HepG2 (cell line): Measurements from ENCODE around the gene ZNRF4. TPM values are rescaled to one million over a fixed set of nuclear protein-coding genes. Genes with fewer than 3 reads are reported as not detected.
A peak's percentile ranks its signal among the peaks of the same experiment; 100 is the strongest.

Source experiments
- BORCS8-MEF2B ChIP-seq: sonication (generic); formaldehyde crosslinking; IDR thresholded peaks from 2 replicates; pipeline ENCODE4 v1.8.0; 2022; ENCODE audit warnings: mild to moderate bottlenecking, missing genetic modification reagents
- CBFB ChIP-seq: sonication (generic); formaldehyde crosslinking; IDR thresholded peaks from 2 replicates; pipeline ENCODE4 v1.4.0; 2020; ENCODE audit warnings: missing genetic modification reagents
- CENPBD1 ChIP-seq: sonication (generic); formaldehyde crosslinking; IDR thresholded peaks from 2 replicates; pipeline ENCODE4 v1.8.0; 2022; ENCODE audit warnings: missing genetic modification reagents, low read depth, mild to moderate bottlenecking, borderline replicate concordance
- CREM ChIP-seq, 2 experiments: sonication (generic) in 1 of 2; formaldehyde crosslinking in 1 of 2; IDR thresholded peaks; 2 replicates each; pipeline versions ENCODE4 v1.4.0 to v1.6.1; 2016 to 2020; ENCODE audit warnings: antibody characterized with exemption in 1 of 2, mild to moderate bottlenecking in 1 of 2, missing genetic modification reagents in 1 of 2
- HMG20A ChIP-seq: IDR thresholded peaks from 2 replicates; pipeline ENCODE4 v1.6.1; 2016; ENCODE audit warnings: borderline replicate concordance
- HOXA3 ChIP-seq: sonication (generic); formaldehyde crosslinking; IDR thresholded peaks from 2 replicates; pipeline ENCODE4 v1.5.0; 2020; ENCODE audit warnings: missing genetic modification reagents
- KDM2A ChIP-seq: sonication (generic); formaldehyde crosslinking; IDR thresholded peaks from 2 replicates; pipeline ENCODE4 v1.4.0; 2020; ENCODE audit warnings: low read depth, missing genetic modification reagents, borderline replicate concordance
- KDM5B ChIP-seq: sonication (generic); formaldehyde crosslinking; IDR thresholded peaks from 2 replicates; pipeline ENCODE4 v1.4.0; 2020; ENCODE audit warnings: missing genetic modification reagents, mild to moderate bottlenecking, borderline replicate concordance
- MED1 ChIP-seq: sonication (generic); formaldehyde crosslinking; IDR thresholded peaks from 2 replicates; pipeline ENCODE4 v1.4.0; 2020; ENCODE audit warnings: missing genetic modification reagents
- NR2F1 ChIP-seq, 2 experiments: fragments of 450-650 bp in 1 of 2; formaldehyde crosslinking in 1 of 2; IDR thresholded peaks; 2 replicates each; pipeline versions ENCODE4 v1.5.0 to v1.6.1; 2016 to 2020; ENCODE audit warnings: mild to moderate bottlenecking in 1 of 2, missing compliant biosample characterization in 1 of 2, missing genetic modification reagents in 1 of 2, moderate library complexity in 1 of 2
- RFX5 ChIP-seq: IDR thresholded peaks from 2 replicates; pipeline ENCODE4 v1.6.1; 2011; ENCODE audit warnings: low read depth, low read length, improper control_type of control experiment
- SP1 ChIP-seq, 2 experiments: fragments of 450-650 bp in 1 of 2; sonication (generic) in 1 of 2; formaldehyde crosslinking in 1 of 2; IDR thresholded peaks; 2 replicates each; pipeline versions ENCODE4 v1.4.0 to v1.6.1; 2016 to 2020; ENCODE audit warnings: missing genetic modification reagents in 1 of 2
- ZBED4 ChIP-seq: sonication (generic); formaldehyde crosslinking; IDR thresholded peaks from 2 replicates; pipeline ENCODE4 v1.4.0; 2020; ENCODE audit warnings: missing genetic modification reagents, borderline replicate concordance
- ZBTB37 ChIP-seq: sonication (generic); formaldehyde crosslinking; IDR thresholded peaks from 2 replicates; pipeline ENCODE4 v1.4.0; 2020; ENCODE audit warnings: mild to moderate bottlenecking, missing genetic modification reagents
- ZNF326 ChIP-seq: sonication (generic); formaldehyde crosslinking; IDR thresholded peaks from 2 replicates; pipeline ENCODE4 v1.4.0; 2020; ENCODE audit warnings: missing genetic modification reagents, borderline replicate concordance
- ZNF496 ChIP-seq: sonication (generic); formaldehyde crosslinking; IDR thresholded peaks from 2 replicates; pipeline ENCODE4 v1.8.1; 2023; ENCODE audit warnings: mild to moderate bottlenecking, moderate library complexity, missing genetic modification reagents; ENCODE audit not compliant: insufficient replicate concordance
- ZNF589 ChIP-seq: sonication (generic); formaldehyde crosslinking; conservative IDR thresholded peaks from 2 replicates; pipeline ENCODE4 v1.8.0; 2022; ENCODE audit warnings: mild to moderate bottlenecking, moderate library complexity, missing genetic modification reagents
- polyA plus RNA-seq, 8 experiments: library from polyadenylated mRNA; depleted of rRNA in 3 of 8; stranded (reverse) in 7 of 8; unstranded in 1 of 8; fragments of >200 nt; fragmentation: Illumina TruSeq in 4 of 8; extraction: Trizol in 4 of 8; gene quantifications; 2 replicates each; pipeline versions ENCODE4 v1.2.1 to v1.2.3, GENCODE V29; 2011 to 2016; ENCODE audit warnings: low read depth in 4 of 8, missing spikeins in 1 of 8, mixed read lengths in 1 of 8; ENCODE audit not compliant: insufficient read depth in 1 of 8
- total RNA-seq, 5 experiments: library from RNA; depleted of rRNA; stranded (reverse); fragments of >200 nt; fragmentation: Illumina TruSeq; extraction: Trizol; gene quantifications; 2 replicates each; pipeline ENCODE4 v1.2.3, GENCODE V29; 2016; ENCODE audit warnings: low read depth in 1 of 5
- TF ChIP-seq, protein P1 (sequence below): sonication (generic); formaldehyde crosslinking; IDR thresholded peaks from 2 replicates; pipeline ENCODE4 v1.5.1; 2020; ENCODE audit warnings: mild to moderate bottlenecking, missing genetic modification reagents, moderate library complexity
- TF ChIP-seq, protein P2 (sequence below): sonication (generic); formaldehyde crosslinking; IDR thresholded peaks from 2 replicates; pipeline ENCODE4 v1.5.1; 2020; ENCODE audit warnings: missing genetic modification reagents, mild to moderate bottlenecking, borderline replicate concordance

The ZNRF4 gene
- total and polyA plus RNA-seq, 2 of the 13 experiments (the other 11 are each of a cell fraction or from before 2014, with no cell fraction given): not detected

DNA sequence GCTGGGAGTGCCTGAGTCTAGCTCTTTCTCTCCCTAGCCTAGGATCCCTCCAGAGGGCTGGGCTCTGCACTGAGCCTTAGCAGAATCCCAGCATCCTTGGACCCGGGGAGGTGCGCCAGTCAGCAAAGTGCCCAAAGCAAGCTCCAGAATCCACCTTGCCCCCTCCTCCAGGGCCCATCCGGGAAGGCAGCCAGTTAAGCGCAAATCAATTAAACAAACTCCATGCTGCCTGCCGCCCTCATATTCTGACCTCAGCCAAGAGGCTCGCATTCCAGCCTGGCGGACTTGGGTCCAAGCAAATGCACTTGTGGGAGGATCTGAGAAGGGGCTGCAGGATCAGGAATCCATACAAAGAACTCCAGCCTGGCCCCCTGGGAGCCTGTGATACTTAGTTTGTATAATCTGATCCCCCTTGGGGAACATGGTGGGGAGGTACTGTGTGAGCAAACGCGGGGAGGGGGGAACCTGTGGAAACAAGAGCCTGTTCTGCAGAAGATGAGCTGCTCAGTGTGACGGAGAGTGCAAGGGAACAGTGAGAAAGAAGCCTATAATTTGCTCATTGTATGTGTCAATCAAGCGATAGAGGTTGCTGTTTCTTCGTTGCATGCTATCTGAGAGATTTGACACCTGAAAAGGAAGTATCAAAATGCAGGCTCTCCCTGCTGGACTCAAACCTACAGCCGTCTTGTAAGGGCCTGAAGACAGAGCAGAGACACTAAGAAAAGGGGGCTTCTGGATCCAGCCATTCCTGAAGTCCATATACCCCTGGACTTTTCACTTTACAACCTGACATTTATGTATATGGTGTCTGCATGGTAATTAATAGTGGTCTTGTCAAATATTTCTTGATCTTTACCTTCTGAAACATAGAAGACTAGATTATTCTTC, 29.4 kb downstream of the ZNRF4 start (continued):
- TF ChIP-seq, protein P1, sequence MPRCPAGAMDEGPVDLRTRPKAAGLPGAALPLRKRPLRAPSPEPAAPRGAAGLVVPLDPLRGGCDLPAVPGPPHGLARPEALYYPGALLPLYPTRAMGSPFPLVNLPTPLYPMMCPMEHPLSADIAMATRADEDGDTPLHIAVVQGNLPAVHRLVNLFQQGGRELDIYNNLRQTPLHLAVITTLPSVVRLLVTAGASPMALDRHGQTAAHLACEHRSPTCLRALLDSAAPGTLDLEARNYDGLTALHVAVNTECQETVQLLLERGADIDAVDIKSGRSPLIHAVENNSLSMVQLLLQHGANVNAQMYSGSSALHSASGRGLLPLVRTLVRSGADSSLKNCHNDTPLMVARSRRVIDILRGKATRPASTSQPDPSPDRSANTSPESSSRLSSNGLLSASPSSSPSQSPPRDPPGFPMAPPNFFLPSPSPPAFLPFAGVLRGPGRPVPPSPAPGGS (CRISPR knock-in tag): no peak
- TF ChIP-seq CENPBD1 (CRISPR knock-in tag): no peak
- TF ChIP-seq RFX5: no peak
- no peak for TF ChIP-seq SP1 (IDR thresholded peaks at IDR 0.05)
- TF ChIP-seq SP1 (CRISPR knock-in tag; IDR thresholded peaks at IDR 0.05): no peak
- no peak for TF ChIP-seq ZBED4 (CRISPR knock-in tag)
- TF ChIP-seq BORCS8-MEF2B (CRISPR knock-in tag): 0 out of 2 replicates have a peak, but pooled peaks have one; percentile 39
- peak; percentile 66 for TF ChIP-seq HOXA3 (CRISPR knock-in tag)
- TF ChIP-seq ZBTB37: no peak
- no peak for TF ChIP-seq KDM5B (CRISPR knock-in tag)
- no peak for TF ChIP-seq ZNF326 (CRISPR knock-in tag)
- peak; percentile 35; the same call in 1 of the 2 replicates for TF ChIP-seq KDM2A
- TF ChIP-seq MED1 (CRISPR knock-in tag): 0 out of 2 replicates have a peak, but pooled peaks have one; percentile 41
- no peak for TF ChIP-seq ZNF589 (CRISPR knock-in tag)
- peak; percentile 49; the same call in 1 of the 2 replicates for TF ChIP-seq CBFB (CRISPR knock-in tag)
- TF ChIP-seq NR2F1 (CRISPR knock-in tag; IDR thresholded peaks at IDR 0.05): peak; percentile 42 to 49; a peak in 1 of 4 replicates
- peak; percentile 61; the same call in 1 of the 2 replicates for TF ChIP-seq HMG20A (CRISPR knock-in tag)
- TF ChIP-seq CREM (IDR thresholded peaks at IDR 0.05): peak; percentile 54; the same call in 1 of the 2 replicates
- no peak for TF ChIP-seq CREM (CRISPR knock-in tag; IDR thresholded peaks at IDR 0.05)
- TF ChIP-seq ZNF496: no peak
- TF ChIP-seq, protein P2, sequence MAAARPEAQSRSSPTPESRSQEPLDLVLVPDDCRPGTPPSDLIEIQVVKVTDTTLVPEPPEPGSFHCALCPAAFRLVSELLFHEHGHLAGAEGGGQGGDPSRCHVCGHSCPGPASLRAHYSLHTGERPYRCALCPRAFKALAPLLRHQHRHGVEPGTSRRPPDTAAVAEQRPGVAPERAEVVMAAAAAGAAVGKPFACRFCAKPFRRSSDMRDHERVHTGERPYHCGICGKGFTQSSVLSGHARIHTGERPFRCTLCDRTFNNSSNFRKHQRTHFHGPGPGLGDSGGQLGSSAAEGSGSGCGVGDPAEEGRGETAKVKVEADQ: no peak; the same call in 1 of the 2 replicates
